Loucy (cell line): ENCODE results near the gene WNT11.

Source experiments
- CTCF ChIP-seq: fragments of 200-600 bp; sonication (generic); conservative IDR thresholded peaks from 2 replicates; pipeline ENCODE4 v1.5.1; 2014; ENCODE audit warnings: mild to moderate bottlenecking, antibody characterized with exemption, low read length
- EZH2phosphoT487 ChIP-seq: fragments of 200-600 bp; IDR thresholded peaks from 2 replicates; pipeline ENCODE4 v1.6.1; 2018; ENCODE audit warnings: antibody characterized with exemption, mild to moderate bottlenecking, moderate library complexity, borderline replicate concordance

GRCh38 chr11:76236092-76236999 lies 30.0 kb upstream of the WNT11 start:
- no peak for TF ChIP-seq CTCF
- TF ChIP-seq EZH2phosphoT487: no peak
